H1 (cell line): Measurements from ENCODE around the gene SLC1A2. TPM values are rescaled to one million over a fixed set of nuclear protein-coding genes. Genes with fewer than 3 reads are reported as not detected.

ENCODE experiments used
- CTCF ChIA-PET: fragments of 300-600 bp; sonication (Branson Sonifier 250); formaldehyde crosslinking; loops from one replicate; lab custom pipeline; 2021; ENCODE audit not compliant: partially characterized antibody; lab: Charles Lee
- POLR2A ChIA-PET: fragments of 300-600 bp; sonication (Branson Sonifier 250); formaldehyde crosslinking; loops from one replicate; lab custom pipeline; 2021; ENCODE audit warnings: inconsistent platforms; ENCODE audit not compliant: partially characterized antibody; lab: Charles Lee
- DNase-seq, 2 experiments: peaks; one replicate each; pipeline versions ENCODE4 v3.0.0 to v3.0.0-alpha.2; 2010 to 2022; ENCODE audit warnings: low spot score in 2 of 2, low read depth in 1 of 2, mixed read lengths in 1 of 2
- FAIRE-seq: peaks from 2 replicates; lab custom pipeline; 2011; peaks lifted over from hg19 to GRCh38; lab: Jason Lieb, UNC
- H2AFZ ChIP-seq: 2 replicates; pipeline ENCODE4 v1.8.1; 2012; ENCODE audit warnings: low read length, inconsistent platforms
- H2AK5ac ChIP-seq: 2 replicates; pipeline ENCODE4 v1.6.1; 2013; ENCODE audit warnings: low read depth, low read length
- H2BK120ac ChIP-seq: replicated peaks from 2 replicates; pipeline ENCODE3; 2013; ENCODE audit warnings: low read depth, low read length, inconsistent platforms
- H2BK12ac ChIP-seq: 2 replicates; pipeline ENCODE4 v1.6.1; 2013; ENCODE audit warnings: low read depth, low read length
- H2BK15ac ChIP-seq: 2 replicates; pipeline ENCODE4 v1.6.1; 2013; ENCODE audit warnings: low read length
- H2BK20ac ChIP-seq: 2 replicates; pipeline ENCODE4 v1.6.1; 2013; ENCODE audit warnings: low read length
- H2BK5ac ChIP-seq: 2 replicates; pipeline ENCODE4 v1.6.1; 2013; ENCODE audit warnings: low read depth, low read length
- H3K14ac ChIP-seq: 2 replicates; pipeline ENCODE4 v1.6.1; 2013; ENCODE audit warnings: inconsistent platforms; ENCODE audit not compliant: insufficient read length
- H3K18ac ChIP-seq: 2 replicates; pipeline ENCODE4 v1.6.1; 2013; ENCODE audit warnings: low read length; ENCODE audit errors: extremely low read depth
- H3K23ac ChIP-seq: 2 replicates; pipeline ENCODE4 v1.6.1; 2013; ENCODE audit warnings: inconsistent platforms; ENCODE audit not compliant: insufficient read length
- H3K23me2 ChIP-seq: 2 replicates; pipeline ENCODE4 v1.6.1; 2013; ENCODE audit warnings: low read depth, low read length
- H3K27ac ChIP-seq: 2 replicates; pipeline ENCODE4 v1.6.1; 2011; ENCODE audit warnings: low read depth, low read length, inconsistent platforms
- H3K27me3 ChIP-seq, 4 experiments: replicated peaks in 1 of 4; 1 replicate in 1 of 4; 2 replicates in 3 of 4; pipeline versions ENCODE4 v1.6.1 to v1.8.1; 2011 to 2013; ENCODE audit warnings: low read length in 3 of 4, mild to moderate bottlenecking in 3 of 4, inconsistent platforms in 2 of 4, mixed read lengths in 2 of 4, moderate library complexity in 1 of 4; ENCODE audit not compliant: control insufficient read depth in 3 of 4, insufficient read depth in 3 of 4; ENCODE audit errors: extremely low read depth in 1 of 4
- H3K36me3 ChIP-seq, 4 experiments: 2 replicates each; pipeline versions ENCODE4 v1.6.1 to v1.8.1; 2011 to 2013; ENCODE audit warnings: mild to moderate bottlenecking in 4 of 4, low read length in 3 of 4, moderate library complexity in 2 of 4, control low read depth in 1 of 4, inconsistent platforms in 1 of 4; ENCODE audit not compliant: insufficient read depth in 4 of 4, control insufficient read depth in 2 of 4
- H3K4ac ChIP-seq: replicated peaks from 2 replicates; pipeline ENCODE3; 2013; ENCODE audit warnings: low read length, low read depth, mixed read lengths, inconsistent platforms; ENCODE audit not compliant: insufficient read length
- H3K4me1 ChIP-seq, 4 experiments: replicated peaks in 1 of 4; 1 replicate in 1 of 4; 2 replicates in 3 of 4; pipeline versions ENCODE4 v1.6.1 to v1.8.1; 2011 to 2013; ENCODE audit warnings: low read length in 3 of 4, inconsistent platforms in 2 of 4, mixed read lengths in 1 of 4; ENCODE audit not compliant: insufficient read depth in 4 of 4, control insufficient read depth in 3 of 4
- H3K4me2 ChIP-seq, 2 experiments: 2 replicates each; pipeline versions ENCODE4 v1.6.1 to v1.8.1; 2011 to 2013; ENCODE audit warnings: low read depth in 2 of 2, low read length in 2 of 2, control low read depth in 1 of 2, inconsistent platforms in 1 of 2, mild to moderate bottlenecking in 1 of 2; ENCODE audit not compliant: insufficient read depth in 1 of 2
- H3K4me3 ChIP-seq, 4 experiments: fragments of 200-600, 300-600 bp in 1 of 4; sonication (generic), shearing (Covaris generic), sonication (Bioruptor Twin) in 1 of 4; 2 replicates each; pipeline versions ENCODE4 v1.5.1 to v1.8.1; 2011 to 2016; ENCODE audit warnings: low read length in 4 of 4, low read depth in 3 of 4, control low read depth in 2 of 4, inconsistent platforms in 2 of 4, mild to moderate bottlenecking in 2 of 4, mixed read lengths in 1 of 4, moderate library complexity in 1 of 4; ENCODE audit not compliant: insufficient read depth in 2 of 4; ENCODE audit errors: extremely low read depth in 1 of 4
- H3K56ac ChIP-seq: replicated peaks from 2 replicates; pipeline ENCODE3; 2013; ENCODE audit warnings: low read depth, mild to moderate bottlenecking, mixed read lengths, low read length, inconsistent platforms; ENCODE audit not compliant: insufficient read length
- H3K79me1 ChIP-seq: 2 replicates; pipeline ENCODE4 v1.6.1; 2013; ENCODE audit warnings: low read depth, low read length, control low read depth
- H3K79me2 ChIP-seq, 2 experiments: 2 replicates each; pipeline versions ENCODE4 v1.6.1 to v1.8.1; 2012 to 2013; ENCODE audit warnings: low read length in 2 of 2, mild to moderate bottlenecking in 2 of 2, inconsistent platforms in 1 of 2; ENCODE audit not compliant: insufficient read depth in 2 of 2, control insufficient read depth in 1 of 2
- H3K9ac ChIP-seq, 4 experiments: replicated peaks in 1 of 4; 1 replicate in 1 of 4; 2 replicates in 3 of 4; pipeline versions ENCODE4 v1.6.1 to v1.8.1; 2011 to 2013; ENCODE audit warnings: low read depth in 3 of 4, low read length in 3 of 4, control low read depth in 2 of 4, mild to moderate bottlenecking in 2 of 4, moderate library complexity in 2 of 4, inconsistent platforms in 1 of 4; ENCODE audit errors: extremely low read depth in 1 of 4
- H3K9me3 ChIP-seq, 2 experiments: 2 replicates each; pipeline versions ENCODE4 v1.6.1 to v1.8.1; 2012 to 2013; ENCODE audit warnings: mild to moderate bottlenecking in 2 of 2, moderate library complexity in 2 of 2, control low read depth in 1 of 2, inconsistent platforms in 1 of 2, low read depth in 1 of 2, low read length in 1 of 2, mixed read lengths in 1 of 2; ENCODE audit not compliant: insufficient read depth in 2 of 2
- H4K20me1 ChIP-seq, 2 experiments: replicated peaks in 1 of 2; 2 replicates each; pipeline versions ENCODE3 to v1.8.1; 2011 to 2013; ENCODE audit warnings: inconsistent platforms in 2 of 2, low read length in 2 of 2, mild to moderate bottlenecking in 1 of 2; ENCODE audit not compliant: insufficient read depth in 2 of 2, control insufficient read depth in 1 of 2
- H4K5ac ChIP-seq: 2 replicates; pipeline ENCODE4 v1.6.1; 2013; ENCODE audit warnings: low read length, low read depth, mixed read lengths, inconsistent platforms; ENCODE audit not compliant: insufficient read length
- H4K8ac ChIP-seq: 2 replicates; pipeline ENCODE4 v1.8.0; 2013; ENCODE audit warnings: mild to moderate bottlenecking, moderate library complexity, low read length, inconsistent platforms; ENCODE audit not compliant: insufficient read depth; ENCODE audit errors: extremely low read depth
- H4K91ac ChIP-seq: replicated peaks from 2 replicates; pipeline ENCODE3; 2013; ENCODE audit warnings: low read length, mixed read lengths, inconsistent platforms; ENCODE audit not compliant: insufficient read length
- RNF2 ChIP-seq: fragments of 200-900, 300-1000 bp; sonication (generic); IDR thresholded peaks from 2 replicates; pipeline ENCODE4 v1.7.1; 2016; ENCODE audit warnings: borderline replicate concordance, low read depth, mild to moderate bottlenecking, antibody characterized with exemption, low read length; ENCODE audit not compliant: poor library complexity, severe bottlenecking; ENCODE audit errors: missing control alignments
- SAP30 ChIP-seq: fragments of 300-600 bp; sonication (generic); IDR thresholded peaks from 2 replicates; pipeline ENCODE4 v1.7.1; 2012; ENCODE audit warnings: low read length, moderate library complexity, mild to moderate bottlenecking, inconsistent platforms; ENCODE audit not compliant: insufficient read depth, insufficient replicate concordance
- SP2 ChIP-seq: IDR thresholded peaks from 2 replicates; pipeline ENCODE4 v1.6.1; 2012; ENCODE audit warnings: mild to moderate bottlenecking, low read length, inconsistent platforms
- TCF12 ChIP-seq: IDR thresholded peaks from 2 replicates; pipeline ENCODE4 v1.6.1; 2011; ENCODE audit warnings: low read depth, mild to moderate bottlenecking, low read length
- TEAD4 ChIP-seq: IDR thresholded peaks from 2 replicates; pipeline ENCODE4 v1.6.1; 2012; ENCODE audit warnings: low read depth, low read length, inconsistent platforms, mixed read lengths
- USF2 ChIP-seq: IDR thresholded peaks from 2 replicates; pipeline ENCODE4 v1.6.1; 2011; ENCODE audit warnings: low read length, improper control_type of control experiment
- WGBS, 2 experiments: shearing (Covaris generic) in 1 of 2; methylation state at CpG; one replicate each; pipeline versions ENCODE4 v1.1.6 to v1.1.7; 2013 to 2015; ENCODE audit warnings: low lambda C conversion rate in 2 of 2, mixed read lengths in 2 of 2, inconsistent platforms in 1 of 2, low coverage in 1 of 2, missing lambda C conversion rate in 1 of 2; ENCODE audit not compliant: insufficient replicate concordance in 2 of 2, insufficient coverage in 1 of 2, insufficient read length in 1 of 2; ENCODE audit errors: extremely low coverage in 1 of 2, missing lambda C conversion rate in 1 of 2; 5-methylcytosine and 5-hydroxymethylcytosine counted together
- polyA plus RNA-seq, 7 experiments: library from polyadenylated mRNA; depleted of rRNA in 3 of 7; stranded (reverse) in 5 of 7; unstranded in 2 of 7; fragments of >200 nt in 5 of 7; fragments of 200-250 nt in 2 of 7; gene quantifications; 1 replicate in 5 of 7; 2 replicates in 1 of 7; 4 replicates in 1 of 7; pipeline versions ENCODE4 v1.2.1 to v1.2.3, GENCODE V29; 2011 to 2013; ENCODE audit warnings: missing spikeins in 2 of 7, mixed read lengths in 2 of 7
- total RNA-seq: library from RNA; stranded (reverse); fragmentation: NEBNext Ultra II Directional; extraction: Animal tissue kit (Norgen Biotek cat#: 25700); gene quantifications from 2 replicates; pipeline ENCODE4 v1.2.1, GENCODE V29; 2021

SLC1A2 gene
- total and polyA plus RNA-seq, 2 of the 8 experiments (the other 6 are each of a cell fraction or from before 2014, with no cell fraction given): 0.57 to 1.2 TPM

DNA sequence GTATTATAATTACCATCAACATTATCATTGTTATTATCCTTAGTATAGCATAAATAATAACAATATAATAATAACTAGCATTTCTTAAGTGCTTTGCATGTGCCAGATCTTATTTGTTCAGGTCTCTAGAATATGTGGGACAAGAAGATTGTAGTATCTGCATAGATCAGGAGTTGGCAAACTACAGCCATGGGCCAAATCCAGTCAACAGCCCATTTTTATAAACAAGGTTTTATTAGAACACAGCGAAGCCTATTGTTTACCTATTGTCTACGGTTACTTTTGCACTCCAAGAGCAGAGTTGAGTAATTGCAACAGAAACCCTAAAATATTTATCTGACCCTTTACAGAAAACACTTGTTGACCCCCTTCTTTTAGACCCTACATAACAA, 81.4 kb downstream of the SLC1A2 start:
- no peak overlapping the region for H2BK20ac ChIP-seq
- H3K56ac ChIP-seq: no peak overlapping the region
- POLR2A ChIA-PET: no interaction called here
- no peak for FAIRE-seq
- CTCF ChIA-PET: interaction anchor here (0.7 kb wide), 1 partner anchor 772 kb away, joined by 3 read pairs; no protein-coding TSS in a partner anchor
- no peak overlapping the region for H2BK12ac ChIP-seq
- no peak overlapping the region for H3K27ac ChIP-seq
- no peaks in the 10 kb centered on the region for H3K36me3 ChIP-seq
- no peak for DNase-seq
- no peak overlapping the region for H3K9ac ChIP-seq
- H3K4me2 ChIP-seq: no peak overlapping the region
- no peaks in the 10 kb centered on the region for H3K79me1 ChIP-seq
- H4K20me1 ChIP-seq: no peaks in the 10 kb centered on the region
- H3K18ac ChIP-seq: no peak overlapping the region
- no peaks in the 10 kb centered on the region for H3K23me2 ChIP-seq
- no peak overlapping the region for H2AFZ ChIP-seq
- H2BK5ac ChIP-seq: no peak overlapping the region
- H3K23ac ChIP-seq: no peak overlapping the region
- no peak overlapping the region for H3K14ac ChIP-seq
- no peak overlapping the region for H4K5ac ChIP-seq
- no peak overlapping the region for H3K4me3 ChIP-seq
- no peak overlapping the region for H4K8ac ChIP-seq
- H2BK120ac ChIP-seq: no peak overlapping the region
- no peaks in the 10 kb centered on the region for H3K79me2 ChIP-seq
- TF ChIP-seq SAP30 (no peak), TEAD4 (no peak), SP2 (no peak), RNF2 (no peak), USF2 (no peak), TCF12 (no peak)
- H3K4me1 ChIP-seq: no peaks in the 10 kb centered on the region
- H2AK5ac ChIP-seq: no peak overlapping the region
- no peaks in the 10 kb centered on the region for H3K27me3 ChIP-seq
- WGBS, 2 experiments: 92% methylated on average over 2 of the region's 2 CpGs; no CpG with 5 or more reads in 1 of the 2 experiments
- H3K9me3 ChIP-seq: no peaks in the 10 kb centered on the region
- no peak overlapping the region for H2BK15ac ChIP-seq
- H3K4ac ChIP-seq: no peak overlapping the region
- no peak overlapping the region for H4K91ac ChIP-seq
